Keratinocyte (primary cell): ENCODE results near the gene CASZ1. TPM values are rescaled to one million over a fixed set of nuclear protein-coding genes. Genes with fewer than 3 reads are reported as not detected.
A peak's percentile ranks its signal among the peaks of the same experiment; 100 is the strongest.

ENCODE experiments used
- DNase-seq: peaks from one replicate; pipeline ENCODE4 v3.0.0-alpha.2; 2011; ENCODE audit warnings: low read depth, missing footprints, low spot score
- FAIRE-seq: peaks from 2 replicates; lab custom pipeline; 2011; peaks lifted over from hg19 to GRCh38; lab: Jason Lieb, UNC
- H2AFZ ChIP-seq: 2 replicates; pipeline ENCODE4 v1.6.0; 2012; ENCODE audit warnings: low read length, control low read depth, inconsistent platforms; ENCODE audit not compliant: control insufficient read depth
- H3K27ac ChIP-seq: 2 replicates; pipeline ENCODE4 v1.5.1; 2011; ENCODE audit warnings: low read length; ENCODE audit not compliant: control insufficient read depth, insufficient read depth
- H3K27me3 ChIP-seq: 3 replicates; pipeline ENCODE4 v1.6.0; 2011; ENCODE audit warnings: low read length; ENCODE audit not compliant: control insufficient read depth, insufficient read depth; ENCODE audit errors: extremely low read depth
- H3K36me3 ChIP-seq, 2 experiments: 2 replicates in 1 of 2; 3 replicates in 1 of 2; pipeline ENCODE4 v1.5.1; 2011; ENCODE audit warnings: low read length in 2 of 2, mild to moderate bottlenecking in 1 of 2; ENCODE audit not compliant: control insufficient read depth in 2 of 2, insufficient read depth in 2 of 2; ENCODE audit errors: extremely low read depth in 1 of 2
- H3K4me1 ChIP-seq: 3 replicates; pipeline ENCODE4 v1.5.1; 2011; ENCODE audit warnings: low read length; ENCODE audit not compliant: control insufficient read depth, insufficient read depth; ENCODE audit errors: extremely low read depth
- H3K4me2 ChIP-seq: 3 replicates; pipeline ENCODE4 v1.6.0; 2011; ENCODE audit warnings: low read depth, low read length; ENCODE audit not compliant: control insufficient read depth, insufficient read depth; ENCODE audit errors: extremely low read depth
- H3K4me3 ChIP-seq, 3 experiments: fragments of 200-600 bp in 1 of 3; sonication (generic) in 1 of 3; 2 replicates in 2 of 3; 3 replicates in 1 of 3; pipeline ENCODE4 v1.5.1; 2011 to 2016; ENCODE audit warnings: low read length in 3 of 3, mild to moderate bottlenecking in 3 of 3, control low read depth in 2 of 3, inconsistent platforms in 1 of 3, low read depth in 1 of 3, mixed read lengths in 1 of 3, mixed run types in 1 of 3, moderate library complexity in 1 of 3; ENCODE audit not compliant: control insufficient read depth in 2 of 3, insufficient read depth in 2 of 3; ENCODE audit errors: extremely low read depth in 1 of 3
- H3K79me2 ChIP-seq: 2 replicates; pipeline ENCODE4 v1.6.0; 2012; ENCODE audit warnings: low read length; ENCODE audit not compliant: control insufficient read depth, insufficient read depth
- H3K9ac ChIP-seq: 3 replicates; pipeline ENCODE4 v1.6.0; 2011; ENCODE audit warnings: low read length; ENCODE audit not compliant: control insufficient read depth, insufficient read depth; ENCODE audit errors: extremely low read depth
- H3K9me1 ChIP-seq: 3 replicates; pipeline ENCODE4 v1.6.0; 2011; ENCODE audit warnings: low read length; ENCODE audit not compliant: control insufficient read depth, insufficient read depth; ENCODE audit errors: extremely low read depth
- H3K9me3 ChIP-seq: 2 replicates; pipeline ENCODE4 v1.5.1; 2012; ENCODE audit warnings: low read depth, low read length; ENCODE audit not compliant: control insufficient read depth
- H4K20me1 ChIP-seq: 3 replicates; pipeline ENCODE4 v1.6.0; 2011; ENCODE audit warnings: low read length; ENCODE audit not compliant: control insufficient read depth, insufficient read depth; ENCODE audit errors: extremely low read depth
- EZH2 ChIP-seq: IDR thresholded peaks from one replicate; pipeline ENCODE4 v1.6.1; 2012; ENCODE audit warnings: inconsistent platforms, mild to moderate bottlenecking, low read length, moderate library complexity
- dilution Hi-C: fragments of 300-500 bp; cut with MboI; formaldehyde crosslinking; loops from one replicate; pipeline ENCODE4 v1.7.0; 2020; ENCODE audit warnings: low sequenced_read_pairs; ENCODE audit not compliant: extremely low pct_ligation_motif_present
- polyA plus RNA-seq, 5 experiments: library from polyadenylated mRNA; depleted of rRNA in 3 of 5; stranded (reverse) in 3 of 5; stranded (forward) in 1 of 5; unstranded in 1 of 5; fragments of >200 nt; gene quantifications; 1 replicate in 1 of 5; 2 replicates in 3 of 5; 3 replicates in 1 of 5; pipeline versions ENCODE4 v1.2.1 to v1.2.3, GENCODE V29; 2011 to 2012; ENCODE audit warnings: missing spikeins in 2 of 5, low read depth in 1 of 5, low replicate concordance in 1 of 5
- TF ChIP-seq, protein P1 (sequence below), 3 experiments: IDR thresholded peaks in 1 of 3; conservative IDR thresholded peaks in 1 of 3; optimal IDR thresholded peaks in 1 of 3; 2 replicates in 2 of 3; 3 replicates in 1 of 3; pipeline versions ENCODE3 to v1.5.1; 2011; ENCODE audit warnings: low read length in 3 of 3, mild to moderate bottlenecking in 3 of 3, moderate library complexity in 2 of 3, control low read depth in 1 of 3, inconsistent platforms in 1 of 3; ENCODE audit not compliant: insufficient read depth in 2 of 3; ENCODE audit errors: extremely low read depth in 1 of 3

Gene CASZ1
- polyA plus RNA-seq, 1 donor (not counting 4 experiments of a cell fraction or from before 2014, with no cell fraction given) = 2.8 TPM

DNA sequence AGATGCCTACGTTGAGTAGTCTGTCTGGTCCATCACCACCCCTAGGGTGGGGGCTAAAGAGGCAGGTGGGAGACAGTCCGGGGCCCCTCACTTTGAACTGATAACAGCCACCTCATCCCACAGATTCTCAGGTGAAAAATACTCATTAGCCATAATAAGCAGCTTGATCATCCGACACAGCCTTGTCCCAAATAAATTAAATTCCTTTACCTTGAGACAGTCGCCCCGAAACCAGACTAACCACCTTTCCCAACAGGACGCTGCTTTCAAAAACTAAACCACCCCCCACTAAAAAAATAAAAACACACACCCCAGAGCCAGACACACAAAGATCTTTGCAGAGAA lies 103.3 kb downstream of the CASZ1 start:
- peak overlapping the region; percentile 78 for H3K9ac ChIP-seq
- peaks cover 0 to 7% of the 10 kb centered on the region in 2 experiments for H3K36me3 ChIP-seq
- no peaks in the 10 kb centered on the region for H4K20me1 ChIP-seq
- H3K4me2 ChIP-seq = peak overlapping the region; percentile 77
- TF ChIP-seq, protein P1, sequence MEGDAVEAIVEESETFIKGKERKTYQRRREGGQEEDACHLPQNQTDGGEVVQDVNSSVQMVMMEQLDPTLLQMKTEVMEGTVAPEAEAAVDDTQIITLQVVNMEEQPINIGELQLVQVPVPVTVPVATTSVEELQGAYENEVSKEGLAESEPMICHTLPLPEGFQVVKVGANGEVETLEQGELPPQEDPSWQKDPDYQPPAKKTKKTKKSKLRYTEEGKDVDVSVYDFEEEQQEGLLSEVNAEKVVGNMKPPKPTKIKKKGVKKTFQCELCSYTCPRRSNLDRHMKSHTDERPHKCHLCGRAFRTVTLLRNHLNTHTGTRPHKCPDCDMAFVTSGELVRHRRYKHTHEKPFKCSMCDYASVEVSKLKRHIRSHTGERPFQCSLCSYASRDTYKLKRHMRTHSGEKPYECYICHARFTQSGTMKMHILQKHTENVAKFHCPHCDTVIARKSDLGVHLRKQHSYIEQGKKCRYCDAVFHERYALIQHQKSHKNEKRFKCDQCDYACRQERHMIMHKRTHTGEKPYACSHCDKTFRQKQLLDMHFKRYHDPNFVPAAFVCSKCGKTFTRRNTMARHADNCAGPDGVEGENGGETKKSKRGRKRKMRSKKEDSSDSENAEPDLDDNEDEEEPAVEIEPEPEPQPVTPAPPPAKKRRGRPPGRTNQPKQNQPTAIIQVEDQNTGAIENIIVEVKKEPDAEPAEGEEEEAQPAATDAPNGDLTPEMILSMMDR (optimal IDR thresholded peaks at IDR 0.05 in 1 of 3, IDR thresholded peaks at IDR 0.05 in 1 of 3, conservative IDR thresholded peaks at IDR 0.05 in 1 of 3; ENCODE audit: extremely low read depth in 1 of 3, insufficient read depth in 2 of 3, low read length in 3 of 3) = no peak
- no peak for TF ChIP-seq EZH2
- H3K27me3 ChIP-seq = no peaks in the 10 kb centered on the region
- no peak for DNase-seq
- no peak overlapping the region for H2AFZ ChIP-seq
- H3K4me1 ChIP-seq = peaks cover 17% of the 10 kb centered on the region
- no peaks in the 10 kb centered on the region for H3K9me3 ChIP-seq
- H3K4me3 ChIP-seq = peak overlapping the region; percentile 49 to 74 (median 68)
- peaks cover 2% of the 10 kb centered on the region for H3K79me2 ChIP-seq
- peak overlapping the region; percentile 8 for H3K27ac ChIP-seq
- H3K9me1 ChIP-seq = no peaks in the 10 kb centered on the region
- FAIRE-seq = peak; percentile 34
- dilution Hi-C loops = no loop called here

DNA sequence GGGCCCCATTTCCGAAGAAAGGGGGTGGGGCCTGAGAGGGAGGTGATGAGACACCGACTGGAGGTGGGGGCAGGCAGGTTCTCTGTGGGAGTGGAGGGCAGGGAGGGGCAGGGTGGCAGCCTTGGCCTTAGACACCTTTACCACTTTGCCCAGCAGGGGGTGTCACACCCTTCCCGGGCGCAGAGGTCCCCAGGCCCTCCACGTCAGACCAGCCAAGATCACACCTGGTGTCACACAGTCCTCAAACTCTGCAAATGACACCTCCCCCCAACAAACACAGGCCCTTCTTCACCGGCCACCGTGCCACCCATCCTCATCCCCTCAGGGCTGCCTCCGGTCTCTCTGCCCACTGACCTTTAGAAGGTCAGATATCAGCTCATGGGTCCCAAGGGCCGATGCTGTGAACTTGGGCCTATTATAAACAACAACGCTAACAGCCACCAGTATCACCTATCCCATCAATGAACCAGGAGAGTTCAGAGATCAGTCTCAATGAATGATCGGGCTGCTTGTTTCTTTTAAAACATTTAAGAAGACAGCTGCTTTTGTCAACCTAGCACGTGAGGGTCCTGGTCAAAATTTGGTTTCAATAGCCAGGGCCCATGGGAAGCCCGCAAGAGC lies 103.9 kb downstream of the CASZ1 start:
- Histone ChIP-seq H3K79me2 (peaks cover 2% of the 10 kb centered on the region), H3K27ac (peak overlapping the region; percentile 8), H3K9ac (peak overlapping the region; percentile 78), H3K4me1 (peaks cover 17% of the 10 kb centered on the region), H3K9me1 (no peaks in the 10 kb centered on the region), H3K4me3 (peak overlapping the region in 2 of 3 experiments; percentile 49 to 68), H3K4me2 (peak overlapping the region; percentile 77), H3K36me3 (peaks cover 0 to 7% of the 10 kb centered on the region in 2 experiments), H4K20me1 (no peaks in the 10 kb centered on the region), H2AFZ (no peak overlapping the region), H3K9me3 (no peaks in the 10 kb centered on the region), H3K27me3 (no peaks in the 10 kb centered on the region)
- FAIRE-seq = peak; percentile 29
- no peak for DNase-seq
- dilution Hi-C loops = no loop called here
- no peak for TF ChIP-seq EZH2
- TF ChIP-seq, protein P1 (optimal IDR thresholded peaks at IDR 0.05 in 1 of 3, IDR thresholded peaks at IDR 0.05 in 1 of 3, conservative IDR thresholded peaks at IDR 0.05 in 1 of 3; ENCODE audit: extremely low read depth in 1 of 3, insufficient read depth in 2 of 3, low read length in 3 of 3) = peak; percentile 37 to 80 (median 67)
